Measurements from ENCODE around the gene APBA2.
"Not testable (repeated sequence)": the region's sequence is repeated elsewhere in the genome, so short reads cannot be mapped to it uniquely, and the experiment has no call there.

Gene APBA2

GRCh38 chr15:28885630-28886430 lies at the start of gene APBA2:
TSS of gene APBA2 (plus strand) at chr15:28885974. CDS start at chr15:29053885, 167,911 bp downstream.
- FAIRE-seq (no peak), DNase-seq (ENCODE audit: extremely low spot score, insufficient read length, low read depth) (no peak)

- DNase-seq (ENCODE audit: extremely low spot score, insufficient read length, low read depth); FAIRE-seq: not testable (repeated sequence)
Measured at GRCh38 chr15:28840285-28840684, 45.5 kb upstream of the APBA2 start.

GRCh38 chr15:28842210-28842609 lies 43.6 kb upstream of the APBA2 start:
- not testable (repeated sequence) for FAIRE-seq; DNase-seq (ENCODE audit: extremely low spot score, insufficient read length, low read depth)

- FAIRE-seq; DNase-seq (ENCODE audit: extremely low spot score, insufficient read length, low read depth): not testable (repeated sequence)
Measured at GRCh38 chr15:28843520-28843919, 42.3 kb upstream of the APBA2 start.

GRCh38 chr15:28844147-28844546 lies 41.6 kb upstream of the APBA2 start:
- DNase-seq (ENCODE audit: extremely low spot score, insufficient read length, low read depth) = not testable (repeated sequence)

GRCh38 chr15:28847247-28847646 lies 38.5 kb upstream of the APBA2 start:
- not testable (repeated sequence) for DNase-seq (ENCODE audit: extremely low spot score, insufficient read length, low read depth)

More at GRCh38 chr15:28844147-28844546, 41.6 kb upstream of the APBA2 start:
- FAIRE-seq = not testable (repeated sequence)

GRCh38 chr15:28847959-28848358 lies 37.8 kb upstream of the APBA2 start:
- not testable (repeated sequence) for DNase-seq (ENCODE audit: extremely low spot score, insufficient read length, low read depth); FAIRE-seq

More at GRCh38 chr15:28847247-28847646, 38.5 kb upstream of the APBA2 start:
- not testable (repeated sequence) for FAIRE-seq

GRCh38 chr15:28848521-28848920 lies 37.3 kb upstream of the APBA2 start, which contains the start of gene GOLGA6L7:
TSS of gene GOLGA6L7 (minus strand) at chr15:28848644. CDS start at chr15:28848549, 95 bp downstream.
- FAIRE-seq; DNase-seq (ENCODE audit: extremely low spot score, insufficient read length, low read depth): not testable (repeated sequence)

- FAIRE-seq = not testable (repeated sequence)
Measured at GRCh38 chr15:28849271-28849670, 36.5 kb upstream of the APBA2 start.

GRCh38 chr15:28849766-28850165 lies 36.0 kb upstream of the APBA2 start:
- DNase-seq (ENCODE audit: extremely low spot score, insufficient read length, low read depth); FAIRE-seq: not testable (repeated sequence)

More at GRCh38 chr15:28849271-28849670, 36.5 kb upstream of the APBA2 start:
- DNase-seq (ENCODE audit: extremely low spot score, insufficient read length, low read depth) = not testable (repeated sequence)

- not testable (repeated sequence) for FAIRE-seq; DNase-seq (ENCODE audit: extremely low spot score, insufficient read length, low read depth)
Measured at GRCh38 chr15:28853654-28854053, 32.1 kb upstream of the APBA2 start.

GRCh38 chr15:28854578-28854977 lies 31.2 kb upstream of the APBA2 start:
- FAIRE-seq; DNase-seq (ENCODE audit: extremely low spot score, insufficient read length, low read depth): not testable (repeated sequence)

- DNase-seq (ENCODE audit: extremely low spot score, insufficient read length, low read depth) = no peak
- no peak for FAIRE-seq
Measured at GRCh38 chr15:28861031-28861534, 24.7 kb upstream of the APBA2 start.

GRCh38 chr15:28861589-28862293 lies 24.0 kb upstream of the APBA2 start:
- DNase-seq (ENCODE audit: extremely low spot score, insufficient read length, low read depth); FAIRE-seq: not testable (repeated sequence)

- no peak for DNase-seq (ENCODE audit: extremely low spot score, insufficient read length, low read depth)
- no peak for FAIRE-seq
Measured at GRCh38 chr15:28868744-28869345, 16.9 kb upstream of the APBA2 start.

GRCh38 chr15:28871168-28871567 lies 14.6 kb upstream of the APBA2 start:
- DNase-seq (ENCODE audit: extremely low spot score, insufficient read length, low read depth) = no peak
- no peak for FAIRE-seq

- no peak for DNase-seq (ENCODE audit: extremely low spot score, insufficient read length, low read depth)
- no peak for FAIRE-seq
Measured at GRCh38 chr15:28873006-28873405, 12.8 kb upstream of the APBA2 start.

GRCh38 chr15:28873585-28874190 lies 12.1 kb upstream of the APBA2 start:
- FAIRE-seq (no peak), DNase-seq (ENCODE audit: extremely low spot score, insufficient read length, low read depth) (no peak)

- DNase-seq (ENCODE audit: extremely low spot score, insufficient read length, low read depth) (no peak), FAIRE-seq (no peak)
Measured at GRCh38 chr15:28875461-28876000, 10.2 kb upstream of the APBA2 start.

Measured in GM18507 (cell line).